NOMO-1 (cell line): ENCODE results near the gene NUDT17.

Experiments
- DNase-seq, 2 experiments: peaks; one replicate each; lab custom pipeline; 2025; ENCODE audit not compliant: unreplicated experiment in 2 of 2; lab: John Stamatoyannopoulos, UW

Gene NUDT17

DNA sequence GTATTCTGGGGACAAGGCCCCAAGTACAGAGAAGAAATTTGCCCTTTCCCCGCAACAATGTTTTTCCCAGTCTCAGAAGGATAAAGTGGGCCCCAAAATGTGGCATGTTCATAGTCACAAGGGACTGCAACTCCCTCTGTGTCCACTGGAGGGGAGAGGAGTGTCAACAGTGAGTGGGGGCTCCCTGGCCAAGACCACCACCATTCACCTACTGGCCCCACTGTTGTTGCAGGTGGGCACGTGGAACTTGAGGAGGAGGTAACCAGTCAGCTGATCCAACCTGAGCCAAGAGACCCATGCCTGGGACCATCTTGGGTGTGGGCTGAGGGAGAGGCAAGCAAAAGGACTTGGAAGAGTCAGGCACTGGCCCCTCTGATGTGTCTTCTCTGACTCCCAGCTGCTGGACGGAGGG lies 777 bp downstream of the NUDT17 start:
- DNase-seq, result no peak

GRCh38 chr1:145847827-145848226 lies 2.4 kb downstream of the NUDT17 start:
- no peak for DNase-seq

GRCh38 chr1:145849356-145850160 lies 4.1 kb downstream of the NUDT17 start:
- DNase-seq, result no peak

DNA sequence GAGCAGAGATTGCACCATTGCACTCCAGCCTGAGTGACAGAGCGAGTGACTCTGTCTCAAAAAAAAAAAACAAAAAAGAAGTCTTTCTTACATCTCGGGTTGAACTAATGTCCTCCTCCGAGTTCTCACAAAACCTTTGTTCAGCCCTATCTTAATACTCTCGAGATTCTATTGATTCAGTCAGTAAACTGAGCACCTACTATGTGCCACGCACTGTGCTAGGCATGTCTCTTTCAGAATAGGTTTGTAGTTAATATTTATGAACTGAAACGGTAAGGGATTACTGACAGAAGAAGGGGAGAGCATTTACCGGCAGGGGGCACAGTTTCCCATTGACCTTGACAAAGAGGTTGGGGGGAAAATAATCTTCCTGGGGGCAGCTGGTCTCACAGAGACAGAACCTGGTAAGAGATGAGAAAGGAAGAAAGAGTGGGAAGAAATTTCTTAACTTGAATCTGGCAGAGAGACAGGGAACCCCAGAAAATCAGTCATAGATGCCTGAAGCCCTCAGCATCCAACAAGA lies 10.1 kb downstream of the NUDT17 start:
- no peak for DNase-seq

DNA sequence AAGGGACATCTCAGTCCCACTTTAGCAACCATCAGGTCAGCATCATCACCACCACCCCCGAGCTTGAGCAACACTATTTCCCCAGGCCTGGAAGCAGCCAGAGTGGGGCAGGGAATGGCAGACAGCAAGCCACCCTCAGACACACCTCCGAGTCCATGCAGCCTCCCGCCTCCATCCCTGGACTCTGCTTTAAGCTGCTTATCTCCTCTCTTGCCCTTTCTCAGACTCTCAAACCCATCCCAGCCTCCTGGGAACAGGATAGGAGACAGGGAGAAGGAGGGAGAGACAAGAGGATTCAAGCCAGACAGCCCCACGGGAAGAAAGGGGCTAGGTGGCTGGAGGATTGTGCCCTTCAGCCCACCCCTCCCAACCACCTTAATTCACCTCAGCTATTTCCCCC lies 11.7 kb downstream of the NUDT17 start:
- no peak for DNase-seq

GRCh38 chr1:145858238-145858900 lies 12.9 kb downstream of the NUDT17 start:
- DNase-seq, result no peak

- DNase-seq, result peak; percentile 87 to 94
These were observed 13.6 kb downstream of the NUDT17 start, which contains the start of gene PIAS3 for GRCh38 chr1:145858901-145859490. Gene PIAS3, minus strand, starts transcription at chr1:145859081. Its CDS starts 91 bp downstream, at chr1:145858990.

DNA sequence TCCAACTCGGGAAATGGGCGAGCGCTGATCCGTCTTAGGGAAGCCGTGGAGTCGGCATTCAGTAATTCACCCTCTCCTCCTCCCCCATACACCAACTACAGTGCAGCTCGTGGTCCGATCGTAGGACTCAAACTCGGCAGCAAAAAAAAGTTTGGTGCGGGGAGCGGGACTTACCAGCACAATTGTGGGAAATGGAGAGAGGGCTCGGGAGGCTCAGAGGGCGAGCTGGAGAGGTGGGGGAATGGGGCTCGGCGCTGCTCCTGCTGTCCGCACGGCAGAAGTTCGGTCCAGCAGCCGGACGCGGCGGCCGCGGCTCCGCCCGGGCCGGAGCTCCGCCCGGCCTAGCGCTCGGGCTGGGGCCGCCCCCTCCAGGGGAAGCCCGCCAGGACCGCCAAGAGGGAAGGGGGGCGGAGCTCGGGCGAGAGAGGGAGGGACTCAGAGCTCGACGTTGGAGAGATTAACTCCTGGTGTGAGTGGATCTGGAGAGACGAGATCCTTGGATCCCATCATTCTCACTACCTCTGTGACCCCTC lies 14.1 kb downstream of the NUDT17 start:
- DNase-seq, result peak; percentile 70

- DNase-seq, result no peak
These were observed 18.0 kb downstream of the NUDT17 start for GRCh38 chr1:145863282-145864018.

DNA sequence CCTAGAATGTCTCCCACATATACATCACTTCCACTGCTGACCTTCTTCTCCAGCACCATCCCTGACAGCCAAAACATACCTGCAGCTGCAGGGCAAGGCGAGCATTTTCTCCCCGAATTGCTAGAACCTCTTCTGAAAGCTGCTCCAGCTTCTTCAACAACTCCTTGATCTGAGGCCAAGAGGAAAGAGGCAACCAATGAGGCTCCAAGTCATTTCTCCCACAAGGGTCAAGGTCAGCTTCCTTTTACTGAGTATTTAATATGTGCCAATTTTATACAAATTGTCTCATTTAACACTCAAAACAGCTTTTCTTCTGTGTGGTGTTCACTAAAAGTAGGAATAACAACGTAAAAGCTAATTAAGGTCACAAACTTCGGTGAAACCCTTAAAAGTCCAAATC lies 22.8 kb downstream of the NUDT17 start:
- DNase-seq, result no peak

DNA sequence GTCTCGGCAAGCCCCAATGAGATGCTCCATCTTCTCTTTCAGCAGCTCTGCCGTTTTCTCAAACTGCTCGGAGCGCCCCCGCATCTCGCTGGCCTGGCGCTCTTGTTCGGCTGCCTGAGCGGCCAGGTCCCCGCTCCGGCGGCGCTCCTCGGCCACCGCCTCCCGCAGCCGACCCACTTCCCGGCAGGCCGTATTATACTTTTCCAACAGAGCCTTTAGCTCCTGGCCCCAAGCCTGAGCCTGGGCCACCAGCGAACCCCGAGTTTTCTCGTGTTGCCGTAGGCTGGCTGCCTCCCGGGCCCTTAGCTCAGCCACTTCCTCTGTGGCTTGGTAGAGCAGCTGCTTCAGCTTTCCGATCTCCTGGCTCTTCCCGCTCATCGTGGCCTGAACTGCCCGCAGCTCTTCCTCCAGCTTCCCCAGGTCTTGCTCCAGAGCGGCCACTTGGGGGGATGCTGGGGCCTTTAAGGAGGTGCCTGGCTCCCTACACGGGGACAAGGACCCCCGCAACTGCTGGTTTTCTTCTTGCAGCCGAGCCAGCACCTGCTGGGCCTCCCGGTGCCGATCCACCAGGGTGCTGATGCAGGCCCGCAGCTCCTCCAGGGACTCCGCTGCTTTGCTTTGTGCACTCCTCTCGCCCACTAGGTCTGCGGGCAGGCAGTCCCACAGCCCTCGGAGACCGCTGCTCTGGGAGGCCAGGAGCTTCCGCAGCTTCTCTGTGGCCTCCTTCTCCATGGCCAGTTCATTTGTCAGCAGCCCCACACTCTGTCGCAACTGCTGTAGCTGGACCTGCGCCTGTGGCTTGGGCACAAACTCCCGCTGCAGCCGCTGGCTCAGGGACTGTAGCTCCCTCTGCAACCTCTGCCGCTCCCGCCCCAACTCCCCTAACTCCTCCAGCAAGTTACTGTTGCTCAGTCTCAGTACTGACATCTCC lies 26.8 kb downstream of the NUDT17 start:
- DNase-seq, result peak; percentile 44 to 48

- no peak for DNase-seq
These were observed 29.2 kb downstream of the NUDT17 start for GRCh38 chr1:145874646-145875045.

GRCh38 chr1:145877923-145878486 lies 32.6 kb downstream of the NUDT17 start:
- DNase-seq, result no peak

DNA sequence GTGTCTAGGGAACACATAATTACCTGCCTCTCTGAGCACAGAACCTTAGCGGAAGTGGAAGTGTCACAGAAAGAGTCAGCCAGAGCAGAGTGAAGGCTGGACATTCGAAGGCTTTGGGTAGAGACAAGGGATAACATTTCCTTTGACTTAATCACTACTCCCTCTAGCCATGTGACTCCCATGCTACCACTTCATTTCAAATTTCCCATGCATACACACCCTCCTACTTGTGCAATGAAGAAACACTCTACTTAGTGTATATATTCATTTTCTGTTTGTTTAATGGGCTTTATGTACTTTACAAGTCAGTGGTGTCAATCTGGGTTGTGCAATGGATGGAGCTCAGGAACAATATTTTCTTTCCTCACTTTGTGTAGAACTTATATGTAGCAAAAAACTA lies 33.3 kb downstream of the NUDT17 start:
- no peak for DNase-seq

DNA sequence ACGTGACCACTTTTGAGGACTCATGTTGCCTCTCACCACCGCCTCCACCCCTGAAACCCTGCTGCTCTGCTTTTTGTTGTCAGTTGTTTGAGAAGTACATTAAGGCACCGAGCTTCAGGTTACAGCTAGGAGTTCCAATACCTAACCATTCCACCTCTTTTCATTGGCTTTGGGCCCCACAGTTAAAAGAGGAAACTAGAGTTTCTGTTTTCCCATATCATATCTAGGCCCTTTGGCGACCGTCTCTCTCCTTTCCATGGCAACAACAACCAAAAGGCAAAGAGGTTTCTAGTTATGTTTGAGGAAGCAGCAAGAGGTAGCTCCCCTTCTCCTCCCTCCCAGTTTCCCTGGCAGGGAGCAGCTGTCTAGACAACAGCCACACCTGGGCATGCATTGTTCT lies 34.3 kb downstream of the NUDT17 start:
- peak; percentile 3 to 8 for DNase-seq

DNA sequence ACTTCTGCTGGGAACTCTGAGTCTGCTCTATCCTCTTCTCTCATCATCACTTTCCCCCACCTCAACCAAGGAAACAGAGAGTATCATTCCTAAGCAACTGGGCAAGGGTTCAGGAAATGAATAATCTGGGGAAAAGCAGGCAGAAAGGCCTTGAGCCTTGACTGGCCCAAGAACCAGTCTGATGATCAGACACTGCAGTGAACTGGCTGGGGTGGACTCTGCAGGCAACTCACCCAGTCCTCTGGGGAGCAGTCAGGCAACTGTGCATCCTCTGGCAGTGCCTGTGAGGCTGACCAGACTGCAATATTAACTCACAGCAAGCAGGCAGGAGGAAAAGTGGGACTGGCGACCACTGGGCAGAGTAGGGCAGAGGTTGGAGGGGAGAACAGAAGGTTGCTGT lies 39.2 kb downstream of the NUDT17 start:
- no peak for DNase-seq

DNA sequence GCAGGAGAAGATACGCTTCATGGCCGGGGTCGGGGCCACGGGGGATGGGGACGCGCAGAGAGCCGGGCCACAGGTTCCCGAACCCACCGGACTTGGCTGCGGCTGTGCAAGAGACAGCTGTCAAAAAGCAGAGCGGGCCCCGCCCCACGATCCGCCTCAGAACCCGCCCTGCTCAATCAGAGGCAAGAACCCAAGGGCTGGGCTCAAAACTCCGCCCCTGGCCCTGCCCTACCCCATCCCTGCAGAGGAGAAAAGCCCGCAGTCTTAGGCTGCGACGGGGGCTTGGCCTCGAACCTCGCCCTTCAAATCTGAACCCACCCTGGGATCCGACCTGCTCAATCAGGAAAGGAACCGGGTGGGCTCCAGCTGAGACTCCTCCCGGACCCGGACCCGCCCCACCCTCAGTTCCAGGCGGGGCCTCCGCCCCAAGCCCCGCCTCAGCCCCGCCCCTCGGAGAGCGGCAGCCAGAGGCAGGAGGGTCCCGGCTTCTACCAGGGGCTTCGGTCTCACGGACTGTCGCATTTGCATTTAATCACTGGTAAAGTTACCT lies 40.4 kb downstream of the NUDT17 start, which contains the start of gene ANKRD35:
ANKRD35 (minus strand) TSS at position 129 of the 550 bp plus-strand sequence; CDS start at position 21, 108 bp downstream.
- DNase-seq, result peak; percentile 65 to 76

DNA sequence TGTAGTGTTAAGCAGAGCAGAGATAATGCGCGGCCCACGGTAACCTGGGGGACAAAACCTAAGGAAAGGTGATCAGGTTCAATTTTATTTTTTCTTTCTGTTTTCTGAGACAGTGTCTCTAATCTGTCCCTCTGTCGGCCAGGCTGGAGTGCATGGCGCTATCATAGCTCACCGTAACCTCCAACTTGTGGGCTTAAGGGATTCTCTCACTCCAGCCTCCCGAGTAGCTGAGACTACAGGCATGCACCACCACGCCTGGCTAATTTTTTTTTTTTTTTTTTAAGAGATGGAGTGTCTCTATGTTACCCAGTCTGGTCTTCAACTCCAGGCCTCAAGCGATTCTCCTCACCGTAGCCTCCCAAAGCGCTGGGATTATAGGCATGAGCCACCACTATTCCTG lies 41.0 kb downstream of the NUDT17 start:
- no peak for DNase-seq

GRCh38 chr1:145886816-145887215 lies 41.4 kb downstream of the NUDT17 start:
- DNase-seq, result no peak
